Left renal cortex interstitium (tissue), 4 donors: ENCODE results near the gene ZNF714. TPM values are rescaled to one million over a fixed set of nuclear protein-coding genes. Genes with fewer than 3 reads are reported as not detected.

Source experiments
- DNase-seq, 4 donors: peaks; one replicate each; pipeline ENCODE4 v3.0.0-alpha.2; 2013; ENCODE audit warnings: low read depth in 4 of 4, low spot score in 2 of 4, missing footprints in 1 of 4
- polyA plus RNA-seq, 4 donors: library from polyadenylated mRNA; unstranded; fragments of 120-200 nt; gene quantifications; one replicate each; pipeline ENCODE4 v1.2.1, GENCODE V29; 2013; ENCODE audit not compliant: insufficient read length in 4 of 4

ZNF714 gene
- 10 to 100 TPM; 11.4 to 27.8 (median 17.6) TPM for polyA plus RNA-seq

- DNase-seq, result peak; percentile 68 to 89 (median 80)
Measured at GRCh38 chr19:21082011-21082975, at the start of gene ZNF714. TSS of gene ZNF714 (plus strand) at chr19:21082203. CDS start at chr19:21098269, 16,066 bp downstream.

- DNase-seq, result no peak
Measured at GRCh38 chr19:21045028-21045427, 37.0 kb upstream of the ZNF714 start.

GRCh38 chr19:21046489-21046888 lies 35.5 kb upstream of the ZNF714 start:
- no peak for DNase-seq

- DNase-seq, result no peak
Measured at GRCh38 chr19:21047716-21048115, 34.3 kb upstream of the ZNF714 start.

- no peak for DNase-seq
Measured at GRCh38 chr19:21052902-21053301, 29.1 kb upstream of the ZNF714 start.

GRCh38 chr19:21065336-21065735 lies 16.7 kb upstream of the ZNF714 start:
- DNase-seq, result no peak

GRCh38 chr19:21084343-21084742 lies 2.3 kb downstream of the ZNF714 start:
- DNase-seq, result no peak

- no peak for DNase-seq
Measured at GRCh38 chr19:21087871-21088270, 5.9 kb downstream of the ZNF714 start.

- DNase-seq, result no peak
Measured at GRCh38 chr19:21092109-21092508, 10.1 kb downstream of the ZNF714 start.

- DNase-seq, result no peak
Measured at GRCh38 chr19:21094347-21095025, 12.5 kb downstream of the ZNF714 start.

GRCh38 chr19:21098291-21098690 lies 16.3 kb downstream of the ZNF714 start:
- DNase-seq, result no peak

- DNase-seq, result no peak
Measured at GRCh38 chr19:21101521-21102242, 19.7 kb downstream of the ZNF714 start.

- no peak for DNase-seq
Measured at GRCh38 chr19:21109116-21109515, 27.1 kb downstream of the ZNF714 start.

GRCh38 chr19:21110183-21110582 lies 28.2 kb downstream of the ZNF714 start:
- DNase-seq, result no peak

- no peak for DNase-seq
Measured at GRCh38 chr19:21115430-21115829, 33.4 kb downstream of the ZNF714 start.

- no peak for DNase-seq
Measured at GRCh38 chr19:21117041-21117907, 35.3 kb downstream of the ZNF714 start.

- no peak for DNase-seq
Measured at GRCh38 chr19:21126078-21126477, 44.1 kb downstream of the ZNF714 start.

GRCh38 chr19:21127001-21127400 lies 45.0 kb downstream of the ZNF714 start:
- DNase-seq, result no peak

GRCh38 chr19:21127898-21128297 lies 45.9 kb downstream of the ZNF714 start:
- no peak for DNase-seq
